PC-3 (cell line): ENCODE results near the gene EDAR. TPM values are rescaled to one million over a fixed set of nuclear protein-coding genes. Genes with fewer than 3 reads are reported as not detected.

ENCODE experiments used
- ATAC-seq: fragments of 200-7000 bp; cut with Tn5 transposase; 2 replicates; pipeline ENCODE4 v1.9.1; 2020; ENCODE audit warnings: mild to moderate bottlenecking, moderate library complexity
- BruUV-seq: library from RNA; stranded (reverse); fragments of 400-500 nt; replicated peaks from 2 replicates; lab custom pipeline; 2021; lab: Mats Ljungman, UMichigan
- CTCF ChIA-PET: fragments of 300-600 bp; sonication (Branson Sonifier 250); formaldehyde crosslinking; loops from one replicate; lab custom pipeline; 2022; ENCODE audit warnings: antibody characterized with exemption; lab: Charles Lee
- POLR2A ChIA-PET: fragments of 300-600 bp; sonication (Branson Sonifier 250); formaldehyde crosslinking; loops from one replicate; lab custom pipeline; 2022; ENCODE audit warnings: antibody characterized with exemption; ENCODE audit not compliant: unreplicated experiment; lab: Charles Lee
- DNase-seq: peaks from one replicate; pipeline ENCODE4 v3.0.0-alpha.2; 2015
- H2AFZ ChIP-seq: fragments of 300-600 bp; sonication (generic); 2 replicates; pipeline ENCODE4 v1.6.0; 2016; ENCODE audit warnings: antibody characterized with exemption, low read length
- H3F3A ChIP-seq: fragments of 300-600 bp; sonication (generic); one replicate; pipeline ENCODE4 v1.6.0; 2017; ENCODE audit warnings: antibody characterized with exemption, low read length, control low read depth, mild to moderate bottlenecking; ENCODE audit not compliant: unreplicated experiment
- H3K27ac ChIP-seq: fragments of 300-600 bp; sonication (generic); 2 replicates; pipeline ENCODE4 v1.5.1; 2016; ENCODE audit warnings: mild to moderate bottlenecking, low read length
- H3K27me3 ChIP-seq: fragments of 300-600 bp; sonication (generic); 2 replicates; pipeline ENCODE4 v1.6.1; 2016; ENCODE audit warnings: low read length, mixed read lengths
- H3K36me3 ChIP-seq: fragments of 300-600 bp; sonication (generic); 2 replicates; pipeline ENCODE4 v1.6.1; 2016; ENCODE audit warnings: low read depth, mixed run types, low read length, mixed read lengths
- H3K4me1 ChIP-seq: fragments of 300-600 bp; sonication (generic); 2 replicates; pipeline ENCODE4 v1.5.1; 2016; ENCODE audit warnings: low read length; ENCODE audit not compliant: insufficient read depth
- H3K4me2 ChIP-seq: fragments of 300-600 bp; sonication (generic); 2 replicates; pipeline ENCODE4 v1.6.0; 2016; ENCODE audit warnings: low read length
- H3K4me3 ChIP-seq: fragments of 300-600 bp; sonication (generic); 2 replicates; pipeline ENCODE4 v1.5.1; 2016; ENCODE audit warnings: mild to moderate bottlenecking, low read length, mixed read lengths
- H3K79me2 ChIP-seq: fragments of 300-600 bp; sonication (generic); 2 replicates; pipeline ENCODE4 v1.6.1; 2017; ENCODE audit warnings: low read length, mixed read lengths
- H3K9ac ChIP-seq: fragments of 300-600 bp; sonication (generic); 2 replicates; pipeline ENCODE4 v1.6.0; 2016; ENCODE audit warnings: mild to moderate bottlenecking, low read length
- H3K9me2 ChIP-seq: fragments of 300-600 bp; sonication (generic); replicated peaks from 2 replicates; pipeline ENCODE4 v1.6.1; 2016; ENCODE audit warnings: mixed run types, low read length, mixed read lengths
- H3K9me3 ChIP-seq: fragments of 300-600 bp; sonication (generic); 2 replicates; pipeline ENCODE4 v1.6.1; 2016; ENCODE audit warnings: low read length, mixed read lengths
- H4K20me1 ChIP-seq: fragments of 300-600 bp; sonication (generic); 2 replicates; pipeline ENCODE4 v1.6.1; 2016; ENCODE audit warnings: low read length, mixed read lengths
- EZH2 ChIP-seq: fragments of 300-600 bp; sonication (generic); IDR thresholded peaks from one replicate; pipeline ENCODE4 v1.6.1; 2017; ENCODE audit warnings: antibody characterized with exemption, mild to moderate bottlenecking, low read length; ENCODE audit not compliant: unreplicated experiment
- EZH2phosphoT487 ChIP-seq: fragments of 300-600 bp; sonication (generic); IDR thresholded peaks from 2 replicates; pipeline ENCODE4 v1.6.1; 2018; ENCODE audit warnings: mild to moderate bottlenecking, antibody characterized with exemption, low read length, borderline replicate concordance
- intact Hi-C: fragments of 100-400 bp; cut with micrococcal nuclease; formaldehyde crosslinking; loops from 2 replicates; pipeline ENCODE4 v1.9.0; 2023
- total RNA-seq: library from RNA; depleted of rRNA; stranded (reverse); fragments of >200 nt; gene quantifications from 2 replicates; pipeline ENCODE4 v1.2.3, GENCODE V29; 2014
- TF ChIP-seq, protein P1 (sequence below): fragments of 300-600 bp; sonication (generic); conservative IDR thresholded peaks from 2 replicates; pipeline ENCODE4 v1.5.1; 2017; ENCODE audit warnings: antibody characterized with exemption, low read depth, mild to moderate bottlenecking, low read length

Gene EDAR
- total RNA-seq, 1 experiment from 2014 or later: 0.04 TPM

DNA sequence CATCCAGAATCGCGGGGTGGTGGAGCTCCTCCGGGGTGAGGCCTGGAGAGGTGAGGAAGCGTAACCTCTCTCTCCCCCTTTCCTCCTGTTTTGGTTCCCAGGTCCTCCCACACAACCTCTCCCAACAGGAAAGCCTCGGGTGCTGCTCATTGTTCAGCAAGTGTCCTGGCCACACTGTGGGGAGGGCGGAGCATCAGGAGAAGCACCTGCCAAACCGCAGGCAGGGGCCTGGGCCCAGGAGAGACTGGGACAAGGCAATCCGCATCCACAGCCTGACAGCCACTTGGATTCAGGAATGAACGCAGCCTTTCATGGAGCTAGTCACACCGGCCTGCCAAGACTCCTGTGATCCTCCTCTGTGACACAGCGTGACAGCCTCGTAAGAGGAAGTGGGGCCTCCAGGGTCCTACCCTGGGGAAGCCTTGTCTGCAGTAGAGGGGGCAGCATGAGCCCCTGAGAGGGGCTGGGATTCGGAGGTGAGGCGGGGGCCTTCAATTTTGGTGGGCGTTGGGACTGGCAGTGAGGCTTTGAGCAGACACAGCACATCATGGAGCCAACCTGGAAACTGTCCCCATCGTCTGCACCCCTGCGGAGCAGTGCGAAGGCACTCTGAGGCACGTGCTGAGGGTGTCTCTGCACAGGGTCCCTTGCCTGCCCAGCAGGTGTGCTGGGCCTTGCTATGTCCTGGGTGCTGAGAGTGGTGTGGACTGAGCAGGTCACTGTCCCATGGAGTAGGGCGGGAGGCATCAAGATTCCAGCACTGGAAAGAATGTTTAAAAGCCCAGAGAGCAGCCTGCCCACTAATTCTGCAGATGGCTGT lies 62.2 kb downstream of the EDAR start:
- Histone ChIP-seq H3K4me3 (no peak overlapping the region), H3K9me3 (no peaks in the 10 kb centered on the region), H4K20me1 (no peaks in the 10 kb centered on the region), H3K36me3 (no peaks in the 10 kb centered on the region), H3K9ac (no peak overlapping the region), H3K4me2 (no peak overlapping the region), H3K4me1 (peaks cover 22% of the 10 kb centered on the region), H3K27me3 (no peaks in the 10 kb centered on the region), H3K79me2 (no peaks in the 10 kb centered on the region), H2AFZ (no peak overlapping the region), H3K9me2 (no peaks in the 10 kb centered on the region), H3F3A (no peaks in the 10 kb centered on the region), H3K27ac (no peak overlapping the region)
- intact Hi-C loops: loop anchor here (10.0 kb wide), 2 partner anchors 72 to 198 kb away; partner anchors contain the start of gene SH3RF3
- ChIA-PET CTCF (no interaction called here), POLR2A (no interaction called here)
- DNase-seq (peak; percentile 5), ATAC-seq (no peak)
- TF ChIP-seq, protein P1, sequence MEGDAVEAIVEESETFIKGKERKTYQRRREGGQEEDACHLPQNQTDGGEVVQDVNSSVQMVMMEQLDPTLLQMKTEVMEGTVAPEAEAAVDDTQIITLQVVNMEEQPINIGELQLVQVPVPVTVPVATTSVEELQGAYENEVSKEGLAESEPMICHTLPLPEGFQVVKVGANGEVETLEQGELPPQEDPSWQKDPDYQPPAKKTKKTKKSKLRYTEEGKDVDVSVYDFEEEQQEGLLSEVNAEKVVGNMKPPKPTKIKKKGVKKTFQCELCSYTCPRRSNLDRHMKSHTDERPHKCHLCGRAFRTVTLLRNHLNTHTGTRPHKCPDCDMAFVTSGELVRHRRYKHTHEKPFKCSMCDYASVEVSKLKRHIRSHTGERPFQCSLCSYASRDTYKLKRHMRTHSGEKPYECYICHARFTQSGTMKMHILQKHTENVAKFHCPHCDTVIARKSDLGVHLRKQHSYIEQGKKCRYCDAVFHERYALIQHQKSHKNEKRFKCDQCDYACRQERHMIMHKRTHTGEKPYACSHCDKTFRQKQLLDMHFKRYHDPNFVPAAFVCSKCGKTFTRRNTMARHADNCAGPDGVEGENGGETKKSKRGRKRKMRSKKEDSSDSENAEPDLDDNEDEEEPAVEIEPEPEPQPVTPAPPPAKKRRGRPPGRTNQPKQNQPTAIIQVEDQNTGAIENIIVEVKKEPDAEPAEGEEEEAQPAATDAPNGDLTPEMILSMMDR: no peak
- TF ChIP-seq EZH2: no peak
- no TSS peak for BruUV-seq

DNA sequence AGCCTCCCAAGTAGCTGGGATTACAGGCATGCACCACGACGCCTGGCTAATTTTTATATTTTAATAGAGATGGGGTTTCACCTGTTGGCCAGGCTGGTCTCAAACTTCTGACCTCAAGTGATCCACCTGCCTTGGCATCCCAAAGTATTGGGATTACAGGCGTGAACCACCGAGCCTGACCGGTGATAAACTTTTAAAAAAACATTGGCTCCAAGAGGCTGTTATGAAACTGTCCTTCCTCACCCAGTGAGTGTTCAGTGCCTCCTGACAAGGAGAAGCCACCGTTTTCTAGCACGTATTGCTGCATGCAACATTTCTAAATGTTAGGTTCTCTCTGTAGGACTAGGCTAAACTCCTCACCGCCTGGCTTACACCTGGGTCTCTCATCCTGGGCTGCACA lies 63.3 kb downstream of the EDAR start:
- ChIA-PET POLR2A (no interaction called here), CTCF (no interaction called here)
- Histone ChIP-seq H3K4me1 (peaks cover 31% of the 10 kb centered on the region), H3K9ac (no peak overlapping the region), H3K79me2 (no peaks in the 10 kb centered on the region), H3K4me3 (no peak overlapping the region), H3K9me2 (no peaks in the 10 kb centered on the region), H3K27ac (no peak overlapping the region), H2AFZ (no peak overlapping the region), H3K4me2 (no peak overlapping the region), H4K20me1 (no peaks in the 10 kb centered on the region), H3K36me3 (no peaks in the 10 kb centered on the region), H3K9me3 (no peaks in the 10 kb centered on the region), H3K27me3 (no peaks in the 10 kb centered on the region), H3F3A (no peaks in the 10 kb centered on the region)
- no peak for DNase-seq
- intact Hi-C loops: loop anchor here (10.0 kb wide), 2 partner anchors 71 to 199 kb away; partner anchors contain the start of gene SH3RF3
- TF ChIP-seq EZH2phosphoT487: no peak
- no TSS peak for BruUV-seq
- no peak for ATAC-seq

DNA sequence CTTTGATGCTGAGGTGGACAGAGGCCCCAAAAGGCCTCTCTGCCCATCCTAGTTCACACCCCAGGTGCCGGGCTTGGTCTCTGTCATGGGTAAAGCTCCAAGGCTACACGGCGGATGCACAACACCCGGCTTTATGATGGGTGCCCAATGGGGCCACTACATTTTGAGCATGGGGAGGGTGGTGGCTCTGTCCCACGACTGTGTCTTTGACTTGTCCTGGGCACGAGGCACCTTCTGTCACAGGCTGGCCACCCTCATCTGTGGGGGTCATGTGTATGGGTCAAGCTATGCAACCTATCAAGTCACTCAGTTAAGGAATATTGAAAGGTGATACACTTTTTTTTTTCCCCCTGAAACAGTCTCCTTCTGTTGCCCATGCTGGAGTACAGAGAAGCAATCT lies 63.7 kb downstream of the EDAR start:
- Histone ChIP-seq H3K27ac (no peak overlapping the region), H3K79me2 (no peaks in the 10 kb centered on the region), H3F3A (no peaks in the 10 kb centered on the region), H2AFZ (no peak overlapping the region), H3K4me2 (no peak overlapping the region), H3K9me2 (no peaks in the 10 kb centered on the region), H4K20me1 (no peaks in the 10 kb centered on the region), H3K4me1 (peaks cover 31% of the 10 kb centered on the region), H3K9me3 (no peaks in the 10 kb centered on the region), H3K36me3 (no peaks in the 10 kb centered on the region), H3K9ac (no peak overlapping the region), H3K27me3 (no peaks in the 10 kb centered on the region), H3K4me3 (no peak overlapping the region)
- no TSS peak for BruUV-seq
- ChIA-PET POLR2A (no interaction called here), CTCF (no interaction called here)
- TF ChIP-seq, protein P1: no peak
- TF ChIP-seq EZH2phosphoT487 (no peak), EZH2 (no peak)
- intact Hi-C loops: loop anchor here (10.0 kb wide), 2 partner anchors 70 to 200 kb away; partner anchors contain the start of gene SH3RF3
- no peak for DNase-seq
- ATAC-seq: no peak
